Cardiac fibroblast (primary cell): ENCODE results near the gene TNFRSF21.

ENCODE experiments used
- DNase-seq, 2 donors: peaks; one replicate each; pipeline versions ENCODE4 v3.0.0 to v3.0.0-alpha.2; 2010; ENCODE audit warnings: low read depth in 2 of 2
- H3K4me3 ChIP-seq, 2 donors: replicated peaks in 1 of 2; 1 replicate in 1 of 2; 2 replicates in 1 of 2; pipeline ENCODE4 v1.5.1; 2011; ENCODE audit warnings: low read depth in 2 of 2, low read length in 2 of 2, mild to moderate bottlenecking in 2 of 2, moderate library complexity in 1 of 2
- CTCF ChIP-seq: IDR thresholded peaks from one replicate; pipeline ENCODE4 v1.5.1; 2011; ENCODE audit warnings: low read depth, mild to moderate bottlenecking, low read length, inconsistent platforms

Gene TNFRSF21

GRCh38 chr6:47256981-47257730, 52.5 kb downstream of the TNFRSF21 start:
- DNase-seq = no peak
- TF ChIP-seq CTCF = no peak
- H3K4me3 ChIP-seq = no peak overlapping the region

- no peak for TF ChIP-seq CTCF
- no peak overlapping the region for H3K4me3 ChIP-seq
- DNase-seq = peak; percentile 30 to 59
Measured at GRCh38 chr6:47256361-47256760, 53.3 kb downstream of the TNFRSF21 start.

DNA sequence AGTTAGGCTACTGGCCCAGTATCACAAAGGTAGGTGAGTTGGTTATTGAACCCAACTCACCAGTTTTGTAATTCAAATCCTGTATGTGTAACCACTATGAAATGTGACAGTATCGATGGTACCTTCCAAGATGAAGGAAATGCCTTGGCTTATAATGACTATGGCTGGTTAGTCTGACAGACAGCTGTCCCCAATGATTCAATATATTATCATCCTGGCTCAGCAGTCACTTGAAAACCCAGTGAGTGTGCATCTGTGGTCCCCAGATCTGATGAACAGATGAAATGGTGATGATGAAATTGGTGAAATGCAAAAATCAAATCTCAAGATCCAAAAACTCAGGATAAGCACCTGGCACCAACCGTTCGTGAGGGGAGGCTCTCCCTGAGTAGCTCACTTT, 54.8 kb downstream of the TNFRSF21 start:
- DNase-seq = no peak
- no peak for TF ChIP-seq CTCF
- no peak overlapping the region for H3K4me3 ChIP-seq

- H3K4me3 ChIP-seq = no peak overlapping the region
- DNase-seq = no peak
- no peak for TF ChIP-seq CTCF
Measured at GRCh38 chr6:47254051-47254450, 55.7 kb downstream of the TNFRSF21 start.

- H3K4me3 ChIP-seq = no peak overlapping the region
- no peak for DNase-seq
- no peak for TF ChIP-seq CTCF
Measured at GRCh38 chr6:47253136-47253535, 56.6 kb downstream of the TNFRSF21 start.

GRCh38 chr6:47252633-47253032, 57.1 kb downstream of the TNFRSF21 start:
- H3K4me3 ChIP-seq = no peak overlapping the region
- no peak for DNase-seq
- no peak for TF ChIP-seq CTCF

DNA sequence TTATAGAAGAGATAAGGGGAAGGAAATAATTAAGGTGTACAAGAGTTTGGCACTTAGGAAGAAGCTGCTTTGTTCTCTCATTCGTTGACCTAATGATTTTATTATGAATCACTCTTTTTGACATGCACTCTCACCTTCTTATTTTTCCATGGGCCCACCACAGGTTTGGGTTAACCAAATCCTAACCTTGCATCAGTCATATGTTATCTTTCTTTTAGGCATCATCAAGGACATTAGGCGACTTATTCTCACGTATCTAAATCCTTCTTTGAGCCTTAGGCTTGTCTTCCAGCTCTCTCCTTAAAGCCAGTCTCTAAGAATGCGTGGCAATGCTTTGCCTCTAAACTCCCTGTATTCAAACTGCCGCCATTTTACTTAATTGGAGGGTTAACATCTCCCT, 58.3 kb downstream of the TNFRSF21 start:
- no peak for DNase-seq
- no peak overlapping the region for H3K4me3 ChIP-seq
- no peak for TF ChIP-seq CTCF
